ENCODE data around the gene PARN.

The PARN gene

GRCh38 chr16:14652726-14653125, 22.7 kb upstream of the PARN start:
- Histone ChIP-seq H3K9me3 (replicated peaks; ENCODE audit: insufficient read depth, low read length) (no peaks in the 10 kb centered on the region), H3K36me3 (replicated peaks; ENCODE audit: insufficient read depth, low read length) (peaks cover 19% of the 10 kb centered on the region), H3F3A (ENCODE audit: insufficient read depth, low read length) (peaks cover 4% of the 10 kb centered on the region; the same call in 1 of the 2 replicates), H3K9ac (ENCODE audit: low read length) (no peak overlapping the region), H2AFZ (ENCODE audit: low read length) (no peak overlapping the region), H3K27me3 (replicated peaks; ENCODE audit: insufficient read depth, low read length) (no peaks in the 10 kb centered on the region), H3K9me2 (replicated peaks; ENCODE audit: insufficient read depth, low read length) (no peaks in the 10 kb centered on the region), H4K20me1 (ENCODE audit: insufficient read depth, low read length) (no peaks in the 10 kb centered on the region), H3K27ac (ENCODE audit: low read length) (no peak overlapping the region), H3K4me1 (ENCODE audit: low read length) (peaks cover 2% of the 10 kb centered on the region; the same call in 1 of the 2 replicates), H3K79me2 (ENCODE audit: low read length) (peaks cover 13% of the 10 kb centered on the region), H3K4me3 (ENCODE audit: low read length) (no peak overlapping the region), H3K4me2 (ENCODE audit: low read depth, low read length) (no peak overlapping the region)
- TF ChIP-seq EZH2phosphoT487 (IDR thresholded peaks at IDR 0.05; ENCODE audit: low read length) (no peak), CTCF (IDR thresholded peaks at IDR 0.05; ENCODE audit: low read length) (no peak), EZH2 (optimal IDR thresholded peaks at IDR 0.05; ENCODE audit: low read depth, low read length) (no peak)
- no peak for DNase-seq

DNA sequence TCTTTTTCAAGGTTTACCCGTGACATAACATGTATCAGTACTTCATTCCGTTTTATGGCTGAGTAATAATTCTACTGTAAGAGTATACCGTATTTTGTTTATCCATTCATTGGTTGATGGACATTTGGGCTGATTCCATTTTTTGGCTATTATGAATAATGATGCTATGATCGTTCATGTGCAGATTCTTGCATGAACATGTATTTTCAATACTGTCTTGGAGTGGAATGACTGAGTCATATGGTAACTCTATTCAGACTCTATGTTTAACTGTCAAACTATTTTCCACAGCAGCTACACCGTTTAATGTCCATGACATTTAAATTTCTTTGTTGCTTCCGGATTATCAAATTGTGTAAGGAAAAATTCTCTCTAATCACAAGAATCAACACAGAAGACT, 20.6 kb upstream of the PARN start:
- no peaks in the 10 kb centered on the region for H3F3A ChIP-seq (ENCODE audit: insufficient read depth, low read length)
- peaks cover 19% of the 10 kb centered on the region for H3K36me3 ChIP-seq (replicated peaks; ENCODE audit: insufficient read depth, low read length)
- no peak for TF ChIP-seq EZH2 (optimal IDR thresholded peaks at IDR 0.05; ENCODE audit: low read depth, low read length)
- no peak for TF ChIP-seq EZH2phosphoT487 (IDR thresholded peaks at IDR 0.05; ENCODE audit: low read length)
- TF ChIP-seq CTCF (IDR thresholded peaks at IDR 0.05; ENCODE audit: low read length): no peak
- no peak overlapping the region for H3K27ac ChIP-seq (ENCODE audit: low read length)
- H3K27me3 ChIP-seq (replicated peaks; ENCODE audit: insufficient read depth, low read length): no peaks in the 10 kb centered on the region
- no peaks in the 10 kb centered on the region for H4K20me1 ChIP-seq (ENCODE audit: insufficient read depth, low read length)
- no peaks in the 10 kb centered on the region for H3K4me1 ChIP-seq (ENCODE audit: low read length)
- no peak overlapping the region for H3K4me3 ChIP-seq (ENCODE audit: low read length)
- no peak overlapping the region for H2AFZ ChIP-seq (ENCODE audit: low read length)
- no peaks in the 10 kb centered on the region for H3K9me3 ChIP-seq (replicated peaks; ENCODE audit: insufficient read depth, low read length)
- DNase-seq: no peak
- peaks cover 24% of the 10 kb centered on the region for H3K79me2 ChIP-seq (ENCODE audit: low read length)
- no peak overlapping the region for H3K9ac ChIP-seq (ENCODE audit: low read length)
- H3K4me2 ChIP-seq (ENCODE audit: low read depth, low read length): no peak overlapping the region
- no peaks in the 10 kb centered on the region for H3K9me2 ChIP-seq (replicated peaks; ENCODE audit: insufficient read depth, low read length)

- H3K4me2 ChIP-seq (ENCODE audit: low read depth, low read length): no peak overlapping the region
- no peak for TF ChIP-seq EZH2phosphoT487 (IDR thresholded peaks at IDR 0.05; ENCODE audit: low read length)
- no peak for TF ChIP-seq EZH2 (optimal IDR thresholded peaks at IDR 0.05; ENCODE audit: low read depth, low read length)
- no peak for TF ChIP-seq CTCF (IDR thresholded peaks at IDR 0.05; ENCODE audit: low read length)
- no peaks in the 10 kb centered on the region for H3F3A ChIP-seq (ENCODE audit: insufficient read depth, low read length)
These were observed 19.8 kb upstream of the PARN start for GRCh38 chr16:14649816-14650215.

More at GRCh38 chr16:14649816-14650215, 19.8 kb upstream of the PARN start:
- Histone ChIP-seq H3K9me3 (replicated peaks; ENCODE audit: insufficient read depth, low read length) (no peaks in the 10 kb centered on the region), H2AFZ (ENCODE audit: low read length) (no peak overlapping the region), H3K4me1 (ENCODE audit: low read length) (no peaks in the 10 kb centered on the region), H3K4me3 (ENCODE audit: low read length) (no peak overlapping the region), H3K9me2 (replicated peaks; ENCODE audit: insufficient read depth, low read length) (no peaks in the 10 kb centered on the region), H3K9ac (ENCODE audit: low read length) (no peak overlapping the region), H3K27me3 (replicated peaks; ENCODE audit: insufficient read depth, low read length) (no peaks in the 10 kb centered on the region), H3K79me2 (ENCODE audit: low read length) (peaks cover 31% of the 10 kb centered on the region), H3K36me3 (replicated peaks; ENCODE audit: insufficient read depth, low read length) (peaks cover 19% of the 10 kb centered on the region), H4K20me1 (ENCODE audit: insufficient read depth, low read length) (no peaks in the 10 kb centered on the region), H3K27ac (ENCODE audit: low read length) (no peak overlapping the region)
- DNase-seq: no peak

All from MM.1S (cell line).